Cardiac atrium fibroblast (primary cell): ENCODE measurements around the gene ZBED6. TPM values are rescaled to one million over a fixed set of nuclear protein-coding genes. Genes with fewer than 3 reads are reported as not detected.

Experiments
- total RNA-seq: library from RNA; depleted of rRNA; stranded (reverse); fragments of >200 nt; gene quantifications from 2 replicates; pipeline ENCODE4 v1.2.3, GENCODE V29; 2015

ZBED6 gene, protein sequence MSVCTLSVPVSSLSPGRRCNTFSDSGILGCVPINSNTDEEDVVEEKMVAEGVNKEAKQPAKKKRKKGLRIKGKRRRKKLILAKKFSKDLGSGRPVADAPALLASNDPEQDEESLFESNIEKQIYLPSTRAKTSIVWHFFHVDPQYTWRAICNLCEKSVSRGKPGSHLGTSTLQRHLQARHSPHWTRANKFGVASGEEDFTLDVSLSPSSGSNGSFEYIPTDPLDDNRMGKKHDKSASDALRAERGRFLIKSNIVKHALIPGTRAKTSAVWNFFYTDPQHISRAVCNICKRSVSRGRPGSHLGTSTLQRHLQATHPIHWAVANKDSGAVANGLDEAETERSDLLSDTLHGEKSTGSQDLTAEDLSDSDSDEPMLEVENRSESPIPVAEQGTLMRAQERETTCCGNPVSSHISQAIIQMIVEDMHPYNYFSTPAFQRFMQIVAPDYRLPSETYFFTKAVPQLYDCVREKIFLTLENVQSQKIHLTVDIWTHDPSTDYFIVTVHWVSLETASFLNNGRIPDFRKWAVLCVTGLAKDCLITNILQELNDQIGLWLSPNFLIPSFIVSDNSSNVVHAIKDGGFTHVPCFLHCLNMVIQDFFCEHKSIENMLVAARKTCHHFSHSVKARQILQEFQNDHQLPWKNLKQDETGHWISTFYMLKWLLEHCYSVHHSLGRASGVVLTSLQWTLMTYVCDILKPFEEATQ (N-terminal part only)
- total RNA-seq: 12.6 and 20.1 TPM in 2 replicates

DNA sequence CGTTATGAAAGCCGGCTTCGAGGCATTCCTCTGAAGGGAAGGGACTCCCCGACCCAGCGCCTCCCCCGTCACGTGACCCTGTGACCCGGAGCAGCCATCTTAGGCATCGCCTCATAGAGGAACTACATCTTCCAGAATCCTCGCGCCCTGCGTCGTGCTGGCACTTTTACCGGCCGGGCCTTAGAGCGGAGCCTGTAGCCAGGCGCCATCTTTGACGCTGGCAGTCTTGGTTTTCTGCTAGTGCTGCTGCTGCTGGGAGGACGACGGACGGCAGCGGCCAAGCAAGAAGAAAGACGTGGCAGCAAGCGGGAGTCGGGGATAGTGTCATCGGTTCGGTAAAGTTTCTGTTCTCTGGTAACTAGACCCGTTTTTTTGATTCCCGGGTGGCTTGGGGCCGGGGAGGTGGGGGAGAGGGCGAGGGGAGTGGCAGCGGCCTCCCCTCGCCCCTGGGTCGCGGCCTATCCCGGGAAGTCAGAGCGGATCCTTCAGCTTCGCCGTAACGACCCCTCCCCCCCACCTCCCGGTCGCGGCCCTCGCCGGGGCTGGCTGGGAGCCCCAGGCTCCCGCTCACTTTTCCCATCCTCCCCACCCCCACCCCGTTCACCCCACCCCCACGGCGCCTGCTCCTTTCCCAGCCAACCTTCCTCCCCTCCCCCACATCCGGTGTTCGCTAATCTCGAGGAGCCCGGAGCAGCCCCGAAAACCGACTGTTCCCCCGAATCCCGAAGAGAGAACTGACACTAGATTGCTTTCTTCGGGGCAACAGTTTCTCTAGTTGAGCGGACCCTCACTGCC lies at the start of gene ZBED6, which contains the start of gene ZC3H11A:
Gene ZBED6, plus strand, starts transcription at position 183 of the 795 bp plus-strand sequence. CDS start 1,900 bp downstream, outside the sequence.
Gene ZC3H11A, plus strand, starts transcription at position 183 of the 795 bp plus-strand sequence. CDS start 21,448 bp downstream, outside the sequence.

DNA sequence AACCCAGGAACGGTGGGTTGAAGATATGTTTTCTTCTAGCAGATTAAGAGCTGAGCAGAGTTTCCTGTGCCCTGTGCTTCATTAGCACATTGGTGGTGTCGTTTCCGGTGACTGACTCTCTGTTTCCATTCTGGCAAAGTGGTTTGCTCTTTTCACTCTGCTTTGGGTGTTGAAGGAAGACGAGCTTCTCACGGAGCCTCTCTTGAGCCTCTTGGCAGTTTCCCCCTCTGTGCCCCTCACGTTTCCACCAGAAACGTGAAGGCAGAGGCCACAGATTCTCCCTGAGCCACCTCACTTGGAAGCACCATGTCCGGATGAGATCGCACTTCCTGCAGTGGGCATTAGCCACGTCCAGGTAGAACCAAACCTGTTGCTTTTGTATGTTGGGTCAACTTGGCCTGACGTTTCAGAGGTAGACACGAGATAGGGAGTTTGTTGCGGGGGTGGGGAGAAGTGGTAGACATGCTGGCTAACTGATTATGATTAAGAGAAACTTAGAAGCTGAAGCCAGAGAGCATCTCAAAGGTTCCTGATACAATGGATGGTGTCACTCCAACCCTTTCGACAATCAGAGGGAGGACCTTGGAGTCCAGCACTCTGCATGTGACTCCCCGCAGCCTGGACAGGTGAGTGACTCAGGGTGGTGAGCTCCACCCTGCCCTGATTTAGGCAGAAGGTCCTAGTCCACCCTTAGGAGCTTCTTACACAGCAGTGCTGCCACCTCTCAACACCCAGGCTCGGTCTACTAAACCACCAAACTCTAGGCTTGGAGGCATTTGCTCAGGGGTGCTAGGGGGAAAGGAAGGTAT lies 30.2 kb upstream of the ZBED6 start, which contains the start of gene LAX1:
Gene LAX1, plus strand, starts transcription at position 155 of the 809 bp plus-strand sequence. Its CDS starts 383 bp downstream, at position 538.

Other genes with a start within 250 kb of the ZBED6 start
- gene ATP2B4, start 168.8 kb upstream of the ZBED6 start, total RNA-seq: 44.8 and 62.0 TPM in 2 replicates
- gene LAX1, start 30.4 kb upstream of the ZBED6 start, total RNA-seq: not detected in 2 replicates
- gene ZC3H11A, start within 50 bp of the ZBED6 start, total RNA-seq: 50.0 and 75.2 TPM in 2 replicates
- 64.6 and 85.9 TPM in 2 replicates for gene SNRPE, start 66.0 kb downstream of the ZBED6 start, total RNA-seq